SK-N-MC (cell line): ENCODE results near the gene TOP2B.

ENCODE experiments used
- EZH2 ChIP-seq: fragments of 200-600 bp; sonication (generic); IDR thresholded peaks from one replicate; pipeline ENCODE4 v1.6.1; 2017; ENCODE audit warnings: antibody characterized with exemption
- POLR2AphosphoS5 ChIP-seq: IDR thresholded peaks from 2 replicates; pipeline ENCODE4 v1.6.1; 2012; ENCODE audit warnings: mild to moderate bottlenecking, low read depth, low read length, borderline replicate concordance

GRCh38 chr3:25663347-25663868, 1.3 kb downstream of the TOP2B start:
- TF ChIP-seq EZH2, result no peak
- TF ChIP-seq POLR2AphosphoS5, result no peak
